Vagina (tissue), 2 donors: ENCODE results near the gene C5orf15.

Experiments
- POLR2A ChIP-seq, 2 donors: fragments of 450-650 bp; IDR thresholded peaks; one replicate each; pipeline ENCODE4 v1.6.1; 2017; ENCODE audit warnings: antibody characterized with exemption in 2 of 2, mild to moderate bottlenecking in 2 of 2, moderate library complexity in 2 of 2
- POLR2AphosphoS5 ChIP-seq, 2 donors: sonication (generic); formaldehyde crosslinking; IDR thresholded peaks; one replicate each; pipeline ENCODE4 v1.9.0; 2017; ENCODE audit warnings: antibody characterized with exemption in 2 of 2, mild to moderate bottlenecking in 2 of 2, low read depth in 1 of 2; ENCODE audit not compliant: insufficient read depth in 1 of 2
- TF ChIP-seq, protein P1 (sequence below), 3 experiments: fragments of 450-650 bp in 2 of 3; fragments of 200-600 bp in 1 of 3; sonication (generic) in 1 of 3; IDR thresholded peaks; one replicate each; pipeline ENCODE4 v1.5.1; 2017 to 2019; ENCODE audit warnings: antibody characterized with exemption in 3 of 3, mild to moderate bottlenecking in 2 of 3, moderate library complexity in 2 of 3

DNA sequence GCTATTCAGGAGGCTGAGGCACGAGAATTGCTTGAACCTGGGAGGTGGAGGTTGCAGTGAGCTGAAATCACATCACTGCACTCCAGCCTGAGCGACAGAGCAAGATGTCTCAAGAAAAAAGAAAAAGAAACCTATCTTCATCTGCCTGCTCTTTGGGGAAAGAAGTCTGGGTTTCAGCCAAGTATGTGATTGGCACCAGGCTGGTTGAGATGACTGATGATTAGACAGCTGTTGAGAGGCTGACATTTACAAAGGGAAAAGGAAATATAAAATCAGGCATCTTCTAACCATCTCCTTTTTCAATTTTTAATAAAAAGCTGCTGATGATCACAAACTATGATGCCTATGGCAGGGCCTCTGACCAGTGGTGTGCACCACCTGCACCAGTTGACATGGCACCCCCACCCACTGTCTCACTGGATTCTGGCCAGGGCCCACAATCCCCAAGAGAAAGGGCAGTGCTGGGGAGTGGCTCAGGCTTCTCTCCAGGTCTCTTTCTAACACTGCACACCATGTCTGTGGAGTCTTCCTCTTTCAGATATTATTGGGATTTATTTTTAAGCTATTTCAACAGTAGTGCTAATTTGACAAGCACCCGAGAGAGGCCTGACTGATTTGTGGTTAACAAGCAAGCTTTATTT is 17.2 kb upstream of the C5orf15 start:
- TF ChIP-seq, protein P1, sequence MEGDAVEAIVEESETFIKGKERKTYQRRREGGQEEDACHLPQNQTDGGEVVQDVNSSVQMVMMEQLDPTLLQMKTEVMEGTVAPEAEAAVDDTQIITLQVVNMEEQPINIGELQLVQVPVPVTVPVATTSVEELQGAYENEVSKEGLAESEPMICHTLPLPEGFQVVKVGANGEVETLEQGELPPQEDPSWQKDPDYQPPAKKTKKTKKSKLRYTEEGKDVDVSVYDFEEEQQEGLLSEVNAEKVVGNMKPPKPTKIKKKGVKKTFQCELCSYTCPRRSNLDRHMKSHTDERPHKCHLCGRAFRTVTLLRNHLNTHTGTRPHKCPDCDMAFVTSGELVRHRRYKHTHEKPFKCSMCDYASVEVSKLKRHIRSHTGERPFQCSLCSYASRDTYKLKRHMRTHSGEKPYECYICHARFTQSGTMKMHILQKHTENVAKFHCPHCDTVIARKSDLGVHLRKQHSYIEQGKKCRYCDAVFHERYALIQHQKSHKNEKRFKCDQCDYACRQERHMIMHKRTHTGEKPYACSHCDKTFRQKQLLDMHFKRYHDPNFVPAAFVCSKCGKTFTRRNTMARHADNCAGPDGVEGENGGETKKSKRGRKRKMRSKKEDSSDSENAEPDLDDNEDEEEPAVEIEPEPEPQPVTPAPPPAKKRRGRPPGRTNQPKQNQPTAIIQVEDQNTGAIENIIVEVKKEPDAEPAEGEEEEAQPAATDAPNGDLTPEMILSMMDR (IDR thresholded peaks at IDR 0.05) = no peak
- no peak for TF ChIP-seq POLR2A (IDR thresholded peaks at IDR 0.05)
- TF ChIP-seq POLR2AphosphoS5 (IDR thresholded peaks at IDR 0.05; ENCODE audit: insufficient read depth in 1 of 2, low read depth in 1 of 2) = no peak
